Raji (cell line): ENCODE data around the gene L3MBTL1.

Source experiments
- POLR2A ChIP-seq: IDR thresholded peaks from 2 replicates; pipeline ENCODE4 v1.6.1; 2011; ENCODE audit warnings: low read depth, low read length, control low read depth; ENCODE audit not compliant: insufficient read depth

L3MBTL1 gene

GRCh38 chr20:43537921-43538877, 30.7 kb downstream of the L3MBTL1 start:
- no peak for TF ChIP-seq POLR2A

- TF ChIP-seq POLR2A = no peak
Observed at GRCh38 chr20:43538878-43539700, 31.6 kb downstream of the L3MBTL1 start.

- no peak for TF ChIP-seq POLR2A
Observed at GRCh38 chr20:43539975-43540672, 32.6 kb downstream of the L3MBTL1 start.

GRCh38 chr20:43540673-43541060, 33.2 kb downstream of the L3MBTL1 start:
- TF ChIP-seq POLR2A = no peak

GRCh38 chr20:43541214-43541613, 33.7 kb downstream of the L3MBTL1 start:
- no peak for TF ChIP-seq POLR2A

GRCh38 chr20:43542161-43542560, 34.7 kb downstream of the L3MBTL1 start:
- TF ChIP-seq POLR2A = no peak

GRCh38 chr20:43542674-43543073, 35.2 kb downstream of the L3MBTL1 start:
- TF ChIP-seq POLR2A = no peak

- TF ChIP-seq POLR2A = no peak
Observed at GRCh38 chr20:43543138-43543537, 35.6 kb downstream of the L3MBTL1 start.

- TF ChIP-seq POLR2A = no peak
Observed at GRCh38 chr20:43544501-43544900, 37.0 kb downstream of the L3MBTL1 start.

- TF ChIP-seq POLR2A = no peak
Observed at GRCh38 chr20:43545837-43546578, 38.5 kb downstream of the L3MBTL1 start.

GRCh38 chr20:43548273-43548880, 40.9 kb downstream of the L3MBTL1 start:
- TF ChIP-seq POLR2A = no peak

GRCh38 chr20:43549416-43550065, 42.0 kb downstream of the L3MBTL1 start:
- no peak for TF ChIP-seq POLR2A

GRCh38 chr20:43550456-43550855, 43.0 kb downstream of the L3MBTL1 start:
- no peak for TF ChIP-seq POLR2A

- TF ChIP-seq POLR2A = no peak
Observed at GRCh38 chr20:43554369-43554768, 46.9 kb downstream of the L3MBTL1 start.
